HUDEP-2 (cell line): ENCODE data around the gene UGP2.
"Not testable (repeated sequence)": the region's sequence is repeated elsewhere in the genome, so short reads cannot be mapped to it uniquely, and the experiment has no call there.

Experiments used
- DNase-seq, 76 experiments: peaks; one replicate each; lab custom pipeline; 2025; ENCODE audit not compliant: unreplicated experiment in 76 of 76; lab: John Stamatoyannopoulos, UW

The UGP2 gene

DNA sequence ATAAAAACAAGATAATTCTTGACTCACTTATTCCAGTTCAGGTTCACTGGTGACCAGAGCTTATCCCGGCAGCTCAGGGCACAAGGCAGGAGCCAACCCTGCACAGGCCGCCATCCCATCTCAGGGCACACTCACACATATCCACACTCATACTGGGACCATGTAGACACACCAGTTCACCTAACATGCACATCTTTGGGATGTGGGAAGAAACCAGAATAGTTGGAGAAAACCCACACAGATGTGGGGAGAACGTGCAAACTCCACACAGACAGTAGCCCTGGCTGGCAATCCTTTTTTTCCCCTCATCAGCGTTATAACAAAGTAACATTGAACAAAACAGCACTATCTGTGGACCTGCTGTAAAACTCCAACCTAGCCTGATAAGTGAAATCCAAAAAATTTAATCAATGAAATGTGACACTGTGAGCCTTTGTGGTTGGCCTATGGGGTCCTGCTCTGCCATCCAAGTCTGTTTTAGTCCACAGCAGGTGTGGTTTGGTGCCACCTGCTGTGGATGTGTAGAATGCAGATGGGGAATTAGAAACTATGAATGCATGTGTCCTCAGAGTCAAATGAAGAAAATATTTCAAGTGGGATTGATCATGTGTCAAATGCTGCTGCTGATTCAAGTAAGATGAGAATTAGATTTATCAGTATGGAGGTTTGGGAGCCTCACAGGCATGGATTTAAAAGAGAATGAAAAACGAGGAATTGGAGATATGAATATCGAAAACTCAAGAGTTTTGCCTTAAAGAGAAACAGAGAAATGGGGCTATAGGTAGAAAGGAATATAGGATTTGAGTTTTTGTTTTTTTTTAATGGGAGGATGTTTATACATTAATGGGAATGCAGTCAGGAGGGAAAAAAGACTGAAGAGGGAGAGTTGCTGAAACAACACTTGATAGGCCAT lies 47.0 kb downstream of the UGP2 start:
- peak in 35 of 76 experiments; percentile 0 to 45 (median 11) for DNase-seq

DNA sequence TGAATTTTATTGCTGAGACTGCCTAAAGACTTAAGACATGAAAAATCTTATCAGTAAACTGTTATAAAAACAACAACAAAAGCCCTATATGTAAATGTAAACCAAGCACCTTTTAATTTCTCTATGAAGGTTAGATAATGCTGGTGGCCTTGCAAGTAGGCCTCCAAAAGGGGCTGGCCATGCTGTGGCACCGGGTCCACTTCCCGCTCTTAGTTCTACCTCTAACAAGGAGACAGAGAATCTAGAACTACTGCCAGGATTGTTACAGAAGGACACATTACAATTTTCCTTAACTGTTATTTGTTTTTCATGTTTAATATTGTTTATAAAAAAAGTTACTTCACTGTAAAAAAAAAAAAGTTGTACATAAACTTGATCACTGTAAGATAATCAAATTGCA lies 49.0 kb downstream of the UGP2 start:
- no peak for DNase-seq

DNA sequence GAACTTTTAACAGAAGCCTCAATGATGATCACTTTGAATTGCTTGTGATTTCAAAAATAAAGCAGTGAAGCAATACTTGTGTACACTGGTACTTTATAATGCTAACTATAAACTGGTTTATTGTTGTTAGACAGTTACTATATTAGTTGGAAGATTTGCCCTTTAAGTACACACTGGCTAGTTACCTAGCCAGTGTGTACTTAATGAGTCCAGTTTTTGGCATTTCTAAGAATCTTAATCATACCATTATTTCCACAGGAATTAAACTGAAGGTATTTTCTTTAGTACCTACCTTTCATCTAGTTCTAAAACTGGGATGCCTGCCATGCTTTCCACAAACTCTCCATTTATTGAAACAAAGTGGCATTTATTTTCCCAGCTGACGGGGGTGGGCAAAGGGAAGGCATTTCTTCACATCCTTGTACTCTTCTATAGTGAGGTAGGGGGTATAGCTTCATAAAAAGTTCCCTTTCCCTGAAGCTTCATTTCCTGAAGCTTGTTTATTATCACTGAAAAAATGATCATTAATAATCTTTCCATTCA lies 49.9 kb downstream of the UGP2 start:
- no peak for DNase-seq

DNA sequence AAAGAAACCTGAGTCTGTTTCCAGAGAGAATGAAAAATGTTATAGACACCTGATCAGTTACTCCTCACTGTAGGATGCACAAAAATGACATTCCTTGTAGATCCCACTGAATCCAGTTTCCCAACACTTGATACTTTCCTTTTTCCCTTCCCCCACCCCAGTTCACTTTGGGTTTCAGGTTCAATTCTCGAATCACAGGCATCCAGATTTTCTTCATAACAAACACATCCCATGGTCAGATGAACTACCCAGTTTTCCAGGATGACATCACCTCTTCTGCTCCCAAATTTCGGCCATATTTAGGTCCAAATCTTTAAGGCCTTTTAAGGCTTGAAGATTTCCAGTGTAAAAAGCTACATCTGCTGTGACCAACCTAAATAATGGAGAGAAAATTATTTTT lies 51.5 kb downstream of the UGP2 start:
- DNase-seq, result no peak

DNA sequence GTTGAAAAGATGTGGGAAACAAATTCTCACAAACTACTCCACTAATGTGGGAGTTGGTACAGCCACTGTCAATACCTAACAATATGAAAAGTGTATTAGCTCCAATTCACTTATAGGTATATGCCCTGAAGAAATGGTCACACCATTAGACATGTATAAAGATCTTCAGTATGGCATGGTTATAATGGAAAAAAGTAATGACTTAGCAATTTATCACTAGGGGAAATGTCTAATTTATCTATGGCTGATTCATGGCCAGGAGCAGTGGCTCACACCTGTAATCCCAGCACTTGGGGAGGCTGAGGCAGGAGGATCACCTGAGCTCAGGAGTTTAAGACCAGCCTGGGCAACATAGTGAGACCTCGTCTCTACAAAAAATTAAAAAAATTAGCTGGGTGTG lies 52.5 kb downstream of the UGP2 start:
- DNase-seq, result no peak

DNA sequence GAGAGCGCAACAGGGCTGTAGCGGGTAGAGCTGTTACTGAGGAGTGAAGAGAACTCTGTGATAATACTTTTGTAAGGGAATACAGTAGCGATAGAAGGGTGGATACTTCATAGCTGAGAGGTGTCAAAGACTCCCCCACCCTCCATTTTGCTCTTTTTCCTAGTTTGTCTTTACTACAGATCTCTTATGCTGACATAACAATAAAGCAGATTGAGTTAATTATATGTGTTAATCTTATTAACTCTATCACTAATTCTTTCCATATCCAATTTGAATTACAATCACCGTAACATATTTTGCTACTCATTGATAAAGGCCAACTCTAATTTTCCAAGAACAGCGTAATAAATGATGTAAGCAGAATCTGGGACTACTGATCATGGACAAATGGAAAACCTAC lies 57.1 kb downstream of the UGP2 start:
- no peak for DNase-seq

DNA sequence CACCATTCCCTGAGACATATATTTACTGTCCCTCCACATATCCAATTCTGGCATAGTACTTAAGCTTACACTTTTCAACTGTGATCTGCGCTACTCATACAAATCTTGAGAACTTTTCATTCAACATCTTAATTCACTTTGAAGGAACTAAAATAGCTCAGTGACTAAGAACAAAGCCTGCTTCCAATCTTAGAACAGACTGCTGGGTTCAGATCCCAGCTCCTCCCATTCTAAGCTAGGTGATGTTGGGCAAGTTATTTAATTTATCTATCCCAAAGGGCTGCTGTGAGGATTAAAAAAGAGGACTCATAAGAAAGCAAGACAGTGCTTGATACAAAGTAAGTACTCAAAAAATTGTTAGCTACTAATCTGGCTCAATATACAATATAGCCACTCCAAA lies 57.9 kb downstream of the UGP2 start:
- no peak for DNase-seq

DNA sequence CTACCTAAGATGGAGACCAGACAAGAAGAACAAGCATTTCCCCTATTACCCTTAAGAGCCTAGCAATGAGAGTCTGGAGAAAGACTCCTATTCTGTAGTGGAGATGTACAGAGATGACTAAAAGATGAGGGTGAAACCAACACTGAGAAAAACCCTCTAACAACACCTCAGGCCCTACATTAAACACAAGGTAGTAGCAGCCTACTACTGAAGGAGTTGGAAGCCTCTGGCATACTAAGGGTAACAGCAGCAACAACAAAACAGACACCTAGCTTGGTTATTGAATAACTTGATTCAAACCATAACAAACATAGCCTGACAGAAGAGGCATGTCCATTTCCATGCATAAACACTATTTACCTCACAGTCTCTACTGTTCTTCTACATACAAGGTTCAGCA lies 60.5 kb downstream of the UGP2 start:
- DNase-seq, result no peak

DNA sequence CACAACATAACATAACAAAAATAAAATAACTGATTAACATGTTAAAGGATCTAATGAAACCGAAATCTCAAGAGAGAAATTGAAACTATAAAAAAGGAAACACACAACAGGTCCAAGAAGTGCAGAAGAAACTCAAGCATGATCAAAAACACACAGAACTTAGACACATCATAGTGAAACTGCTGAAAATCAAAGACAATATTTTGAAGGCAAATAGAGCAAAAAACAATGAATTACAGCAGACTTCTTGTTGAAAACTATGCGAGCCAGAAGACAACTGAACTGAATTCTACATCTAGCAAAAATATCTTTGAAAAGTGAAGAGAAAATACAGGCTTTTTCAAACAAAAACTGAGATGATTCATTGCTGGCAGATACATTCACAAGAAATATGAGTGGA lies 61.3 kb downstream of the UGP2 start:
- DNase-seq, result no peak

DNA sequence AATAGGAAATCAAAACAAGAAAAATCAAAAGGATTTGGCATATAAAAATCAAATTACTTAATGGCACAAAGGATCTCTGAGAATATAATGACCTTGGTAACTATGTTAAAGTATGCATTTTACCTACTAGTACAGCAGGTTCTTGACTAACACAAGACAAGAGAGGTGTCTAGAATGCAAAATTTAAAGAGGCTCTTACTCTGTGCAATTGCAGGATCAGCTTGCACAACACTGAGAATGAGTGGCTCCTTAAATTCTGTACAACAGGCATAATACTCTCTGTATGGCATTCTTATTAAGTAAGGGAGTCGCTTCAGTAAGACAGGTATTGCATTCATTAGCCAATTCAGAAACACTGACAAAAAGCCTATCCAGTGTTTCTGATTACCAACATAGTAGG lies 72.6 kb downstream of the UGP2 start:
- no peak for DNase-seq

DNA sequence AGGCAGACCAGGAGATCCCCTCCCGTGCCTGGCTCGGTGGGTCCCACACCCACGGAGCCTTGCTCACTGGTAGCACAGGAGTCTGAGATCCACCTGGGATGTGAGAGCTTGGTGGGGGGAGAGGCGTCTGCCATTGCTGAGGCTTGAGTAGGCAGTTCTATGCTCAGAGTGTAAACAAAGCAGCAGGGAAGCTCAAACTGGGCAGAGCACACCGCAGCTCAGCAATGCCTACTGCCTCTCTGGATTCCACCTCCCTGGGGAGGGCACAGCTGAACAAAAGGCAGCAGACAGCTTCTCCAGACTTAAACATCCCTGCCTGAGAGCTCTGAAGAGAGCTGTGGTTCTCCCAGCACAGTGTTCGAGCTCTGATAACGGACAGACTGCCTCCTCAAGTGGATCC lies 85.1 kb downstream of the UGP2 start:
- DNase-seq, result no peak

DNA sequence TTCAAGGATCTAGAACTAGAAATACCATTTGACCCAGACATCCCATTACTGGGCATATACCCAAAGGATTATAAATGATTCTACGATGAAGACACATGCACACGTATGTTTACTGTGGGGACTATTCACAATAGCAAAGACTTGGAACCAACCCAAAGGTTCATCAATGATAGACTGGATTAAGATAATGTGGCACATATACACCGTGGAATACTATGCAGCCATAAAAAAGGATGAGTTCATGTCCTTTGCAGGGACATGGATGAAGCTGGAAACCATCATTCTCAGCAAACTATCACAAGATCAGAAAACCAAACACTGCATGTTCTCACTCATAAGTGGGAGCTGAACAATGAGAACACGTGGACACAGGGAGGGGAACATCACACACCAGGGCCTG lies 90.4 kb downstream of the UGP2 start:
- DNase-seq, result not testable (repeated sequence)
